COLO829 (cell line): Measurements from ENCODE around the gene OSBP2.

Source experiments
- DNase-seq: peaks from one replicate; pipeline ENCODE4 v3.0.0; 2012; ENCODE audit warnings: low spot score

OSBP2 gene

GRCh38 chr22:30941363-30941740, 246.7 kb downstream of the OSBP2 start:
- no peak for DNase-seq

GRCh38 chr22:30943368-30943767, 248.7 kb downstream of the OSBP2 start:
- no peak for DNase-seq

- no peak for DNase-seq
Measured at GRCh38 chr22:30944986-30945385, 250.3 kb downstream of the OSBP2 start.

GRCh38 chr22:30945653-30946052, 251.0 kb downstream of the OSBP2 start:
- no peak for DNase-seq

GRCh38 chr22:30946354-30946753, 251.7 kb downstream of the OSBP2 start:
- no peak for DNase-seq

- peak; percentile 68 for DNase-seq
Measured at GRCh38 chr22:30947173-30947815, 252.6 kb downstream of the OSBP2 start.

- DNase-seq: peak; percentile 62
Measured at GRCh38 chr22:30947816-30948454, 253.3 kb downstream of the OSBP2 start.

- DNase-seq: no peak
Measured at GRCh38 chr22:30948930-30949342, 254.3 kb downstream of the OSBP2 start.

GRCh38 chr22:30949934-30950660, 255.4 kb downstream of the OSBP2 start:
- DNase-seq: no peak

- DNase-seq: no peak
Measured at GRCh38 chr22:30953206-30953605, 258.5 kb downstream of the OSBP2 start.

GRCh38 chr22:30955153-30955552, 260.5 kb downstream of the OSBP2 start:
- DNase-seq: no peak
